ENCODE results near the gene GRIFIN.
"Not testable (repeated sequence)": the region's sequence is repeated elsewhere in the genome, so short reads cannot be mapped to it uniquely, and the experiment has no call there.

Gene GRIFIN

GRCh38 chr7:2460188-2460587, 16.0 kb downstream of the GRIFIN start:
- TF ChIP-seq CTCF (IDR thresholded peaks at IDR 0.05; ENCODE audit: low read depth, low read length): no peak
- Histone ChIP-seq H3K27ac (no peak overlapping the region), H3K4me3 (ENCODE audit: low read depth, low read length) (no peak overlapping the region), H3K27me3 (ENCODE audit: insufficient read depth, low read depth, severe bottlenecking) (no peaks in the 10 kb centered on the region), H3K36me3 (no peaks in the 10 kb centered on the region), H3K9me3 (ENCODE audit: severe bottlenecking) (peaks cover 2% of the 10 kb centered on the region)
- DNase-seq: no peak

- H3K9me3 ChIP-seq (ENCODE audit: severe bottlenecking): peaks cover 2% of the 10 kb centered on the region
- no peaks in the 10 kb centered on the region for H3K27me3 ChIP-seq (ENCODE audit: insufficient read depth, low read depth, severe bottlenecking)
- H3K36me3 ChIP-seq: no peaks in the 10 kb centered on the region
- DNase-seq: no peak
- no peak for TF ChIP-seq CTCF (IDR thresholded peaks at IDR 0.05; ENCODE audit: low read depth, low read length)
- H3K4me3 ChIP-seq (ENCODE audit: low read depth, low read length): no peak overlapping the region
- H3K27ac ChIP-seq: no peak overlapping the region
Measured at GRCh38 chr7:2459674-2460073, 16.5 kb downstream of the GRIFIN start.

GRCh38 chr7:2453849-2454248, 22.3 kb downstream of the GRIFIN start:
- H3K36me3 ChIP-seq, H3K27ac ChIP-seq: not testable (repeated sequence)

GRCh38 chr7:2452643-2453270, 23.4 kb downstream of the GRIFIN start:
- Histone ChIP-seq H3K27ac (no peak overlapping the region), H3K9me3 (ENCODE audit: severe bottlenecking) (no peaks in the 10 kb centered on the region), H3K36me3 (no peaks in the 10 kb centered on the region), H3K4me3 (ENCODE audit: low read depth, low read length) (no peak overlapping the region), H3K27me3 (ENCODE audit: insufficient read depth, low read depth, severe bottlenecking) (no peaks in the 10 kb centered on the region)
- no peak for TF ChIP-seq CTCF (IDR thresholded peaks at IDR 0.05; ENCODE audit: low read depth, low read length)
- DNase-seq: no peak

More at GRCh38 chr7:2453849-2454248, 22.3 kb downstream of the GRIFIN start:
- not testable (repeated sequence) for H3K27me3 ChIP-seq (ENCODE audit: insufficient read depth, low read depth, severe bottlenecking); DNase-seq; H3K4me3 ChIP-seq (ENCODE audit: low read depth, low read length); H3K9me3 ChIP-seq (ENCODE audit: severe bottlenecking)

- Histone ChIP-seq H3K4me3 (ENCODE audit: low read depth, low read length) (peak overlapping the region; percentile 52), H3K27ac (peak overlapping the region; percentile 46), H3K9me3 (ENCODE audit: severe bottlenecking) (no peaks in the 10 kb centered on the region), H3K36me3 (no peaks in the 10 kb centered on the region), H3K27me3 (ENCODE audit: insufficient read depth, low read depth, severe bottlenecking) (no peaks in the 10 kb centered on the region)
- 0 out of 2 replicates have a peak, but pooled peaks have one; percentile 19 for TF ChIP-seq CTCF (IDR thresholded peaks at IDR 0.05; ENCODE audit: low read depth, low read length)
- peak; percentile 38 for DNase-seq
Measured at GRCh38 chr7:2452074-2452507, 24.1 kb downstream of the GRIFIN start.

GRCh38 chr7:2451171-2452073, 24.8 kb downstream of the GRIFIN start:
- no peaks in the 10 kb centered on the region for H3K27me3 ChIP-seq (ENCODE audit: insufficient read depth, low read depth, severe bottlenecking)
- peak overlapping the region; percentile 46 for H3K27ac ChIP-seq
- peak; percentile 94 for TF ChIP-seq CTCF (IDR thresholded peaks at IDR 0.05; ENCODE audit: low read depth, low read length)
- H3K36me3 ChIP-seq: no peaks in the 10 kb centered on the region
- DNase-seq: peak; percentile 87
- H3K9me3 ChIP-seq (ENCODE audit: severe bottlenecking): no peaks in the 10 kb centered on the region
- H3K4me3 ChIP-seq (ENCODE audit: low read depth, low read length): peak overlapping the region; percentile 52
